AG08395 (cell line): Measurements from ENCODE around the gene JUP.
"Not testable (repeated sequence)": the region's sequence is repeated elsewhere in the genome, so short reads cannot be mapped to it uniquely, and the experiment has no call there.

Source experiments
- DNase-seq: peaks from one replicate; pipeline ENCODE4 v3.0.0; 2012; ENCODE audit warnings: mixed read lengths, low spot score

The JUP gene

GRCh38 chr17:41786227-41787020 is at the start of gene JUP:
JUP (minus strand) TSS chr17:41786711; CDS start chr17:41771854, 14,857 bp downstream.
- peak; percentile 99 for DNase-seq

GRCh38 chr17:41835800-41836549 is 49.5 kb upstream of the JUP start, which contains the start of gene NT5C3B:
NT5C3B (minus strand) TSS chr17:41836232; CDS start chr17:41836193, 39 bp downstream.
- peak; percentile 96 for DNase-seq

- DNase-seq: peak; percentile 43
These were observed 48.8 kb upstream of the JUP start for GRCh38 chr17:41835214-41835799.

- DNase-seq: not testable (repeated sequence)
These were observed 43.5 kb upstream of the JUP start for GRCh38 chr17:41829961-41830360.

GRCh38 chr17:41825175-41825845 is 38.8 kb upstream of the JUP start:
- DNase-seq: no peak

GRCh38 chr17:41824086-41824485 is 37.6 kb upstream of the JUP start:
- DNase-seq: peak; percentile 72

- no peak for DNase-seq
These were observed 37.1 kb upstream of the JUP start for GRCh38 chr17:41823580-41823979.

- DNase-seq: no peak
These were observed 36.6 kb upstream of the JUP start for GRCh38 chr17:41823141-41823524.

GRCh38 chr17:41822216-41823140 is 36.0 kb upstream of the JUP start:
- no peak for DNase-seq

- DNase-seq: no peak
These were observed 35.3 kb upstream of the JUP start for GRCh38 chr17:41821776-41822175.

- DNase-seq: no peak
These were observed 31.5 kb upstream of the JUP start for GRCh38 chr17:41818024-41818423.

GRCh38 chr17:41816637-41817320 is 30.3 kb upstream of the JUP start:
- no peak for DNase-seq

- no peak for DNase-seq
These were observed 27.7 kb upstream of the JUP start for GRCh38 chr17:41814195-41814594.

- DNase-seq: no peak
These were observed 27.2 kb upstream of the JUP start for GRCh38 chr17:41813699-41814124.

- no peak for DNase-seq
These were observed 26.7 kb upstream of the JUP start for GRCh38 chr17:41813152-41813680.

GRCh38 chr17:41812381-41813151 is 26.1 kb upstream of the JUP start, which contains the start of gene FKBP10:
FKBP10 (plus strand) TSS chr17:41813004; CDS start chr17:41813035, 31 bp downstream.
- peak; percentile 93 for DNase-seq

GRCh38 chr17:41811549-41812380 is 25.3 kb upstream of the JUP start, which contains the start of gene P3H4:
P3H4 (minus strand) TSS chr17:41811949; CDS start chr17:41811915, 34 bp downstream.
- peak; percentile 85 for DNase-seq
